Globus pallidus (tissue), 1 donor: ENCODE measurements around the gene PDRG1.

Source experiments
- DNase-seq: peaks from one replicate; pipeline ENCODE4 v3.0.0-alpha.2; 2015; ENCODE audit warnings: low spot score

PDRG1 gene

GRCh38 chr20:31951530-31952453 is at the start of gene PDRG1:
TSS of gene PDRG1 (minus strand) at chr20:31952046. CDS start at chr20:31951961, 85 bp downstream.
- peak; percentile 85 for DNase-seq

DNA sequence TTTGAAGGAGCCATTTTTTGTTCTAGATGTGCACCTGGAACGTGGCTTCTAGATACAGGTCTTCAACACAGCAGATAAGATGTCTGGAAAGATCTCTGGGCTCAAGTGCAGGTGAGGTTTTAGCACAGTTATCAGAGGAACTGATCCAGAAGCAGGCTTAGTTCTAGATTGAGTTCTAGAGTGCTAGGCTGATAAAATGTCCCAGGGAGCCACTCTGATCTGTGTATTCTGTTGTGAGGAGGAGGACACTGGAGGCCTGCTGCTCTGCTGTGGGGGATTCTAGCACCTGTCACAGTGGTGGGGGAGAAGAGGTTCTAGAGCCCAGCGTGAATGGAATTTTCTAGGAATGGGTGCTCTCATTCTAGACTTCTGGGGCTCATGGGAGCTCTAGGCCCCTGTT is 46.4 kb upstream of the PDRG1 start:
- DNase-seq: no peak

DNA sequence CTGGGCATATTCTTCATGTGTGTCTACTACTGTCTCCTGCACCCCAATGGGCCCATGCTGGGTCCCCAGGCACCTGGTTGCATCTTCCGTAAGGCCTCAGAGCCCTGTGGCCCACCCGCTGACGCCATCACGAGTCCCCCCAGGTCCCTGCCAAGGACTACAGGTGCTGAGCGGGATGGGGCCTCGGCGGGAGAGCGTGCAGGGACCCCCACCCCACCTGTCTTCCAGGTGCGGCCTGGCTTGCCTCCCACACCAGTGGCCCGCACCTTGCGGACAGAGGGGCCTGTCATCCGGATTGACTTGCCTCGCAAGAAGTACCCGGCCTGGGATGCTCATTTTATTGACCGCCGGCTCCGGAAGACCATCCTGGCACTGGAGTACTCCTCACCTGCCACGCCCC is 45.1 kb upstream of the PDRG1 start:
- DNase-seq: no peak

GRCh38 chr20:31992086-31992485 is 40.2 kb upstream of the PDRG1 start:
- no peak for DNase-seq

GRCh38 chr20:31991339-31991705 is 39.5 kb upstream of the PDRG1 start:
- DNase-seq: no peak

DNA sequence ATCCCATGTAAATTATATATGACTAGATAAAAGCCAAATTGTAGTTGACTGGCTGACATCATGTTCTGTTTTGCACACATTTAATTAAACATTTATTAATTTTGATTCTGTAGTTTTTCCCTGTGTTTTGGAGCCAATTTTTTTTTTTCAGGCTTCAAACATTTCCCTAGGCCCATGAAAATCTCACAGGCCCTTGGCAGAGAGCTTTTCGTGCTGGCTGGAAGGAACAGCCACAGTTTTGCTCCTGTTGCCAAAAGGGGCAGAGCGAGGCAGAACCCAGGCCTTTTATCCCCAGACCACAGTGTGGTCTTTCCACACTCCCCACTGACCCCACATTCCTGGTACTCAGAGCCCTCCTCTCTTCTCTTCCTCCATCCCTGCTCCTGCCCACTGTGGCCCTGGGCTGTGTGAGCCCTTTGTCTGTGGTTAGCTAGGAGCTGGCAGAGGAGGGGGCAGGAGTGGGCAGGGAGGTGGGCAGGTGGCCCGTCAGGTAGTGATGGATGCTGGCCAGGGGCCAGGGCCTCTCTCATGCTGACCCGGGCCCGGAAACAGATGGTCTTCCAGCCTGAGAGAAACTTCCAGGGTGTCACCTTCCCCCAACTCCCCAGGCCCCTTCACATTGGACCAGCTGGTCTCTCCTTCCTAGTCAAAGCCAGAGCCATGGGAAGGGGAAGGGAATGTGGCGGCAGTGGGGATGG is 38.9 kb upstream of the PDRG1 start:
- no peak for DNase-seq

DNA sequence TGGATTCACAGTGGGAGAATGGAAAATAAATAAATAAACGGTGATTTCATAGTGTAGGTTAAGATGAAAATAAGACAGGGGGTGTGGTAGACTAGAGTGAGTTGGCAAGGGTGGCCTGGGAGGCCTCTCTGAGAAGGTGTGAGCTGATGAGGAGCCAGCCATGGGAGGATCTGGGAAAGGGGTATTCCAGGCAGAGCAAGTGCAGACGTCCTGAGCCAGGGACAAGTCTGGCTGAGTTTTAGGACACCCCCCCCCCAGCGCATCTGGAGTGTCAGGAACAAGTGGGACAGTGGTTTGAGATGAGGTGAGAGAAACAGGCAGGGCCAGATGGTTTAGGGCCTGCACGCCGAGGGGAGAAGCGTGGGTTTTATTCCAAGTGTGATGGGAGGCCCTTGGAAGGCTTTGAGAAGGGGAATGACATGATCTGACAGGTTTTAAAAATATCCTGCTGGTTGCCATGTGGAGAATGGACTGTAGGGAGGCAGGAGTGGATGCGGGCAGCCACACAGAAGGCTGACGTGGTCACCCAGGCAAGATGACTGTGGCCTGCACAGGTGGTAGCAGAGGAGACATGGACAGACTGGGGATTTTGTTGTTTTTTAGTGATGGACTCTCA is 37.3 kb upstream of the PDRG1 start:
- no peak for DNase-seq

GRCh38 chr20:31988430-31989015 is 36.7 kb upstream of the PDRG1 start:
- DNase-seq: no peak

DNA sequence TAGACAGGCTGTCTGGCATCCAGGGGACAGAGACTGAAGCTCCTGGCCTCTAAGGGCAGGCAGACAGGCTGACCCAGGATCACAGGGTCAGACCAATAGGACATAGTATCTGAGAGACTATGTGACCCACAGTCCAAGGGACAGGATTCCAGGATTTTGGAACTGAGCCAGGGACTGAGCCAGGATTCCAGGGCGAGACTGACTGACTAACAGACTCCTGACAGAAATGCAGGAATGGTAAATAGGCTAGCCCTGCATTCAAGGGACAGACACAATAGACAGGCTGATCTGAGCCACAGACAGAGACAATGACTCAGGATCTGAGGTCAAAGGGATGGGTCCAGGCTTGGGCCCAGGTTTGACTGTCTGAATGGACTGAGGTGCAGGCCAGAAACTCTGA is 35.9 kb upstream of the PDRG1 start:
- no peak for DNase-seq

GRCh38 chr20:31984981-31985471 is 33.2 kb upstream of the PDRG1 start:
- no peak for DNase-seq

DNA sequence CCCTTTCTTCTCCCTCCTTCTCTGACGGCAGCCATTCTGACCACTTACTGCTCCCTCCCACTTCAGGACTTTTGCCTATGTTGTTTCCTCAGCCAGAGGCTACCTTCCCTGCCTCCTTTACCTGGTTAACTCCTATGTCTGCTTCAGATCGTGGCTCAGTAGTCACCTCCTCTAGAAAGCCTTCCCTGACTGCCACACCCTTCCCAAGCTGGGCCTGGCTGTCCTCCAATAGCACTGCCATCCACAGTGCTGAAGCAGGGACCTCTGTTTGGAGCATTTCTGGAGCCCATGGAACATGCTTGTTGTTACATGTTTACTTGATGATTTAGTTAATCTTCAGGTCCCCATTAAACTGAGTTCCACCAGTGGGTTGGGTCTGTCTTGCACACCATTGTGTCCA is 29.9 kb upstream of the PDRG1 start:
- no peak for DNase-seq

DNA sequence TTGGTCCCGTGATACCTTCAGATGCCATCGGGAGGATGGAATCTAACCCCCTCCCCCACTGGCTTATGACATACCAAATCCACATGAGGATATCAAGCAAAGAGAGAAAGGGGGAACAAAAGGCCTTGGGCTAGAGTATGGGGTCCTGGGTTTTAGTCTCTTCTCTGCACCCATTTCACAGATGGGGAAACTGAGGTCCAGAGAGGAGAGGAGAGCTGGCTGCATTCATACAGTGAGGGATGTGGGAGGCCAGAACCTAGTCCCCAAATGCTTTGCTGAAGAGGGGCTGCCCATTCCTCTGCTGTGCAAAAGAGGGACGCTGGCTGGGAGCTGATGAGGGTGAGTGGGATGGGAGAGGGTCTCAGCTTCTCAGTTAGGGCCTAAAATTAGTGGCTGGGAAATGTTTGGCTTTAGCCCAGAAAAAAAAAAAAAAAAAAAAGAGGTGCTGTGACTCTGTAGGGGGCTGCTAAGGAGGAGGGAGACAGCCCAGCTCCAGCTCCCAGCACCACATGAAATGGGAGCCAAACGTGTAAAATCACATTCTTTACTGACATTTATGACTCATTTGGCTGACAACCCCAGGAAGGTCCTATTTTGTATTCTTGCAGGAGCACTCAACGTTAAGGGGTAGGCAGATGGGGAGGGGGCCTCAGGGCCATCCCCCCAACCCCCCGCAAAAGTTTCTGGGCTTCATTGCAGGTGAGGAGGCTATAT is 28.0 kb upstream of the PDRG1 start:
- DNase-seq: no peak

GRCh38 chr20:31977080-31977479 is 25.2 kb upstream of the PDRG1 start:
- no peak for DNase-seq

DNA sequence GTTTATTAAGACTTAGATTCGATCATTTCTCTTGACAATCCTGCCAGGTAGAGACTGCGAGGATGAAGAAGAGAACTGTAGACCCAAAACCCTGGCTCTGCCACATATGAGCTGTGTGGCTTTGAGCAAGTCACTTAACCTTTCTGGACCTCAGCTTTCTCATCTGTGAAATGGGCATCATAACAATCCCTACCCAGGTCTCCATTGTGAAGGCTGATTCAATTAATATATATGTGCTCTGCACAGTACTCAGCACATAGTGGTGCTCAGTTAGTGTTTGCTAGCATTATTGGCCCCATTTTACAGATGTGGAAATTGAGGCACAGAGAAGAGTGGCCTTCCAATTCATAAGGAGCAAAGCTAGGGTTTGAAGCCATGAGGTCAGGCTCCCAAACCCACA is 24.0 kb upstream of the PDRG1 start:
- DNase-seq: no peak

GRCh38 chr20:31974951-31975487 is 23.2 kb upstream of the PDRG1 start:
- DNase-seq: no peak

- no peak for DNase-seq
These were observed 22.4 kb upstream of the PDRG1 start for GRCh38 chr20:31974296-31974695.

- DNase-seq: no peak
These were observed 20.7 kb upstream of the PDRG1 start for GRCh38 chr20:31972471-31973021.

DNA sequence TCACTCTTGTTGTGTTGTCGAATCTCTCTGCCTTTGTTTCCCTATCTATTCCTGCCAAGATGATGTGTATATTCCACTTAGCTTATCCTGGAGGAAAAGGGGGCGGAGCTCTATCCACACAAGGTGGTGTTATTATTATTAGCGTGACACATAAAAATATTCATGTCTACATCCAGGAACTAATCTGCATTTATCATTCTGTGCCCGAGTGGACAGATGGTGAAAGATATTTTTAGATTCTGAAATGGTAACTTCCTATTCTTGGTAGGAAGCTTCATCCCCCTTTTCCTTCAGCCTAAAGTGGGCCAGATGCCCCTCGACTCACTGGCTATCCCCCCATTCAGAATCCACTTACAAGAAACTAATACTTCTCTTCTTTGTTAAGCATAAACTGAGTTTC is 18.1 kb upstream of the PDRG1 start:
- DNase-seq: no peak

GRCh38 chr20:31968291-31969126 is 16.7 kb upstream of the PDRG1 start:
- DNase-seq: peak; percentile 41

GRCh38 chr20:31967830-31968249 is 16.0 kb upstream of the PDRG1 start, which contains the start of gene XKR7:
TSS of gene XKR7 (plus strand) at chr20:31968151. CDS start at chr20:31968176, 25 bp downstream.
- DNase-seq: no peak
